Measurements from ENCODE around the gene DNASE1L1.

- TF ChIP-seq CTCF (IDR thresholded peaks at IDR 0.05) (peak in 2 of 6 experiments; percentile 9 to 26), POLR2A (IDR thresholded peaks at IDR 0.05) (peak in 1 of 4 donors; percentile 26)
Measured at GRCh38 chrX:154443992-154444754, 35.1 kb upstream of the DNASE1L1 start, which contains the start of gene FAM50A.

Measured in esophagus squamous epithelium (tissue), 4 donors.